ENCODE measurements around the gene LRRC10B.

The LRRC10B gene

GRCh38 chr11:61549662-61550568, 41.4 kb downstream of the LRRC10B start:
- no peak for DNase-seq

GRCh38 chr11:61550665-61551227, 42.2 kb downstream of the LRRC10B start:
- no peak for DNase-seq

- peak in 1 of 3 donors; percentile 21 for DNase-seq
These were observed 43.1 kb downstream of the LRRC10B start for GRCh38 chr11:61551634-61552033.

GRCh38 chr11:61552108-61552635, 43.6 kb downstream of the LRRC10B start:
- no peak for DNase-seq

- peak in 1 of 3 donors; percentile 15 for DNase-seq
These were observed 45.0 kb downstream of the LRRC10B start for GRCh38 chr11:61553373-61554171.

- DNase-seq = no peak
These were observed 45.8 kb downstream of the LRRC10B start for GRCh38 chr11:61554172-61554988.

- no peak for DNase-seq
These were observed 46.8 kb downstream of the LRRC10B start for GRCh38 chr11:61555051-61555969.

- no peak for DNase-seq
These were observed 47.4 kb downstream of the LRRC10B start for GRCh38 chr11:61555978-61556377.

- DNase-seq = no peak
These were observed 48.1 kb downstream of the LRRC10B start for GRCh38 chr11:61556621-61557020.
